ENCODE data around the gene HDAC7.

GRCh38 chr12:47799357-47799955 lies 20.2 kb downstream of the HDAC7 start:
- TF ChIP-seq ZNF24 (IDR thresholded peaks at IDR 0.05) (no peak), ZNF44 (CRISPR knock-in tag; IDR thresholded peaks at IDR 0.05) (no peak), FOXP1 (IDR thresholded peaks at IDR 0.05) (no peak), FOXP1 (CRISPR knock-in tag; IDR thresholded peaks at IDR 0.05) (no peak), ESRRA (CRISPR knock-in tag; IDR thresholded peaks at IDR 0.05; ENCODE audit: low read depth) (no peak), RAD21 (CRISPR knock-in tag; IDR thresholded peaks at IDR 0.05) (no peak), ZBTB8A (CRISPR knock-in tag; IDR thresholded peaks at IDR 0.05; ENCODE audit: borderline replicate concordance, low read depth) (no peak), NR2F1 (CRISPR knock-in tag; IDR thresholded peaks at IDR 0.05) (no peak), NFE2 (CRISPR knock-in tag; IDR thresholded peaks at IDR 0.05) (no peak), ZFP91 (CRISPR knock-in tag; IDR thresholded peaks at IDR 0.05; ENCODE audit: borderline replicate concordance) (no peak), ZNF510 (CRISPR knock-in tag; IDR thresholded peaks at IDR 0.05; ENCODE audit: low read depth) (no peak), JUN (CRISPR knock-in tag; IDR thresholded peaks at IDR 0.05) (no peak), EP300 (IDR thresholded peaks at IDR 0.05; ENCODE audit: low read depth in 2 of 2, low read length in 2 of 2) (no peak), EP300 (CRISPR knock-in tag; IDR thresholded peaks at IDR 0.05; ENCODE audit: borderline replicate concordance) (no peak), NCOA1 (CRISPR knock-in tag; IDR thresholded peaks at IDR 0.05) (no peak), CTCF (CRISPR knock-in tag; IDR thresholded peaks at IDR 0.05) (no peak)

Data from HepG2 (cell line).